WI38 (cell line): ENCODE results near the gene SEC14L1.

Experiments used
- H3K4me3 ChIP-seq: 2 replicates; pipeline ENCODE4 v1.5.1; 2011; ENCODE audit warnings: low read depth, mild to moderate bottlenecking, control low read depth, low read length
- TF ChIP-seq, protein P1 (sequence below): IDR thresholded peaks from 2 replicates; pipeline ENCODE4 v1.5.1; 2012; ENCODE audit warnings: low read depth, mild to moderate bottlenecking, control low read depth, low read length

The SEC14L1 gene

DNA sequence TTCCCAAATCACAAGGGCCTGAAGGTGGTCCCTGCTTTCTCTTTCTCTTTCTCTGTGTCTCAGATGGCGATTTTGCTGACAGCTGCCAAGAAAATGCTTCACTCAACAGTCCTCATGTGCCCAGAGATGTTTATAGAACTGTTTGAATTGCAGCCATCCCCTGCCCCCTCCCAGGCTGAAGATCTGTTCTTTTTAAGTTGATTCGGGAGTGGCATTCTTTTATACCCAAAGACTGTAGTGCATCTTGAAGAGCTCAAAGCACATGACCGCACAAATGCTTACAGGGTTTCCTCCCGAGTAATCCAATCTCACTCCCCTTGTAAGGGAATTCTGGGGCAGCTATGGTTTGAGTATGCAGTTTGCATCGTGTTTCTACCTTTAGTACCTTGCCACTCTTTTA, 75.7 kb downstream of the SEC14L1 start:
- no peak overlapping the region for H3K4me3 ChIP-seq
- TF ChIP-seq, protein P1, sequence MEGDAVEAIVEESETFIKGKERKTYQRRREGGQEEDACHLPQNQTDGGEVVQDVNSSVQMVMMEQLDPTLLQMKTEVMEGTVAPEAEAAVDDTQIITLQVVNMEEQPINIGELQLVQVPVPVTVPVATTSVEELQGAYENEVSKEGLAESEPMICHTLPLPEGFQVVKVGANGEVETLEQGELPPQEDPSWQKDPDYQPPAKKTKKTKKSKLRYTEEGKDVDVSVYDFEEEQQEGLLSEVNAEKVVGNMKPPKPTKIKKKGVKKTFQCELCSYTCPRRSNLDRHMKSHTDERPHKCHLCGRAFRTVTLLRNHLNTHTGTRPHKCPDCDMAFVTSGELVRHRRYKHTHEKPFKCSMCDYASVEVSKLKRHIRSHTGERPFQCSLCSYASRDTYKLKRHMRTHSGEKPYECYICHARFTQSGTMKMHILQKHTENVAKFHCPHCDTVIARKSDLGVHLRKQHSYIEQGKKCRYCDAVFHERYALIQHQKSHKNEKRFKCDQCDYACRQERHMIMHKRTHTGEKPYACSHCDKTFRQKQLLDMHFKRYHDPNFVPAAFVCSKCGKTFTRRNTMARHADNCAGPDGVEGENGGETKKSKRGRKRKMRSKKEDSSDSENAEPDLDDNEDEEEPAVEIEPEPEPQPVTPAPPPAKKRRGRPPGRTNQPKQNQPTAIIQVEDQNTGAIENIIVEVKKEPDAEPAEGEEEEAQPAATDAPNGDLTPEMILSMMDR = no peak

GRCh38 chr17:77217123-77217522, 76.4 kb downstream of the SEC14L1 start:
- no peak overlapping the region for H3K4me3 ChIP-seq
- TF ChIP-seq, protein P1 = no peak

DNA sequence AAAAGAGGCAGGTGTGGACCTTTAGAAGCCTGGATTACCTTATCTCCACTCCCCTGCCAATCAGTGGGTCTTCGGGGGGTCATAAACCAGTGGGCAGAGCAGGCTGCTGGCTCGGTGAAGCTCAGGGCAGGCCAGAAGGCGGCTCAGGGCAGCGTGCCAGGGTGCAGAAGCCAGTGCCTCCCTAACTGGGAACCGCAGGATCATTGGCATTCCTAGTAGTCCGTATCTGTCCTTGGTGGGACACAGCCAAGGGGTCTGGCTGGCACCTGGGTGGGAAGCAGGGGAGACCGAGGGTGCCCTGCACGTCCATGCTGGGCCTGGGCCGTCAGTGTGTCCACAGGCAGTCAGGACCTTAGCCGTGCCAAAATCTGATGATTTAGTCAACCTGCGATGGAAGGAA, 76.8 kb downstream of the SEC14L1 start:
- H3K4me3 ChIP-seq = no peak overlapping the region
- TF ChIP-seq, protein P1 = no peak

DNA sequence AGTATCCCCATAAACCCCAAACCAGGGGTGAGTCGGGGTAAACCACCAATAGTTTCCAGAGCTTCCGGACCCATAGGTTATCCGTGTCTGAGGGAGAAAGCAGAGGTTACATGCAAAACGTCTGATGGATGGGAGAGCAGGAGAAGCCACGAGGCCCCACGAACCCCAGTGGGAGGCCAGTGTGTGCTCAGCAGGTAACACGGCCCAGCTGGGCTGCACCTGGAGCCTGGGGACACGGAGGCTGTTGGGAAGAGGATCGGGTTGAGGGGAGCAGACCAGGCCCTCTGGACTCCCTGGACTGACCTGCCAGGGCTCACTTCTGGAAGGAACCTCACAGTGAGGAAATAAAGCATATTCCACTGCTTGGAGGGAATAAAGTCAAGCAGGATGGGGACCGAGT, 78.1 kb downstream of the SEC14L1 start:
- TF ChIP-seq, protein P1 = no peak
- H3K4me3 ChIP-seq = no peak overlapping the region

DNA sequence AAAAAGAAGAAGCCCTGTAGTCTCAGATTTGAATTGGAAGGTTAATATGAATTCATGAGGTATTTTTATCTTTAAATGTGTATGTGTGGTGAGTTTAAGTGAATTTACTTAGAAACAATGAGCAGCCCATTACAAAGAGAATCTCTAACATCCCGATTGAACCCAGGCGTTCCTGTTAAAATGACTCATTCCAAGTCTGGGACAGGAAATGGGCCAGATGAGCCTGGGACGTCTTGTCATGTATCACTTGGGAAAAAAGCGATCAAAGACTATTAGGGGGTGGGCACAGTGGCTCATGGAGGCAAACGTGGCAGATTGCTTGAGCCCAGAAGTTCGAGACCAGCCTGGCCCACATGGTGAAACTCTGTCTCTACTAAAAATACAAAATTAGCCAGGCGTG, 81.6 kb downstream of the SEC14L1 start:
- H3K4me3 ChIP-seq = no peak overlapping the region
- TF ChIP-seq, protein P1 = no peak

DNA sequence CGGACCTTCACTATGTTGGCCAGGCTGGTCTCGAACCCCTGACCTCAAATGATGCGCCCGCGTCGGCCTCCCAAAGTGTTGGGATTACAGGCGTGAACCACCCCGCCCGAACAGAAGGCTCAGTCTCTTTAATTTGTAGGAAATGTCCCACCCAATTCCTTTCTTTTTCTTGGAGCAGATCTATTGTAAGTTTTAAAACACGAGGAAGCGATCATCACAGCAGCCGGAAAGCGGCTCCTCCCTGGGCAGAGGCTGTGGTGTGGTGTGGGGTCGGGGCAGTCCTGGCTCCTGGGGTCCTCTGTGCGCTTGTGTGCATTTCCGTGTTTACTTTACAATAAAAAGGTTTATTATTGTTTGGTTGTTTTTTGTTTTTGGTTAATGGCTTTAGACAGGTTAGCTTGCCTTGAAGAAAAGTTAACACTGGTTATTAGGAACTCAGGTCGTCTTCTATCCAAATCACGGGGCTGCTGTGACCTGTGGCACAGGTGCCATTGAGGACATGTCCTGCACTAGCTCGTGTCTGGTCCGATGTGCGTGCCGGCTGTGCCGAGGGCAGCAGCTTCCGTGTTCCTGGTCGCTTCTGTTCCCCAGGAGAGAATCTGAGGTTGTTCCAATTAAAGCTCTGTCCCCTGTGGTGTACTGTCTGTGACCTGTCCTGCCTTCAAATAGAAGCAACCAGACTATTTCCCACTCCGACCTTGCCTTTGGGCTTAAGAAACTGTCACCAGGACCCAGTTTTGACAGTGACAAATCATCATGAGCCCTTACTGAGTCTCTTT, 83.1 kb downstream of the SEC14L1 start:
- no peak overlapping the region for H3K4me3 ChIP-seq

DNA sequence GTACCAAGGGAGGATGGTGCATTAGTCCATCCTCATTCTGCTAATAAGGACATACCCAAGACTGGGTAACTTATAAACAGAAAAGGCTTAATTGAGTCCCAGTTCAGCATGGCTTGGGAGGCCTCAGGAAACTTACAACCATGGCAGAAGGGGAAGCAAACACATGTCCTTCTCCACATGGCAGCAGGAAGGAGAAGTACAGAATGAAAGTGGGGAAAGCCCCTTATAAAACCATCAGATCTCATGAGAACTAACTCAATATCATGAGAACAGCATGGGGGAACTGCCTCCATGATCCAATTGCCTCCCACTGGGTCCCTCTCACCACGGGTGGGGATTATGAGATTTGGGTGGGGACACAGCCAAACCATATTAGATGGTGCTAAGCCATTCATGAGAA, 84.5 kb downstream of the SEC14L1 start:
- TF ChIP-seq, protein P1 = no peak
- no peak overlapping the region for H3K4me3 ChIP-seq

More for the DNA sequence above, 83.1 kb downstream of the SEC14L1 start:
- TF ChIP-seq, protein P1 = no peak
